C4-2B (cell line): ENCODE results near the gene RGS9.

Experiments used
- ZFX ChIP-seq: fragments of 450-650 bp; IDR thresholded peaks from 2 replicates; pipeline ENCODE4 v1.6.1; 2017
- TF ChIP-seq, protein P1 (sequence below): fragments of 450-650 bp; conservative IDR thresholded peaks from 2 replicates; pipeline ENCODE4 v1.5.1; 2017; ENCODE audit warnings: mild to moderate bottlenecking

DNA sequence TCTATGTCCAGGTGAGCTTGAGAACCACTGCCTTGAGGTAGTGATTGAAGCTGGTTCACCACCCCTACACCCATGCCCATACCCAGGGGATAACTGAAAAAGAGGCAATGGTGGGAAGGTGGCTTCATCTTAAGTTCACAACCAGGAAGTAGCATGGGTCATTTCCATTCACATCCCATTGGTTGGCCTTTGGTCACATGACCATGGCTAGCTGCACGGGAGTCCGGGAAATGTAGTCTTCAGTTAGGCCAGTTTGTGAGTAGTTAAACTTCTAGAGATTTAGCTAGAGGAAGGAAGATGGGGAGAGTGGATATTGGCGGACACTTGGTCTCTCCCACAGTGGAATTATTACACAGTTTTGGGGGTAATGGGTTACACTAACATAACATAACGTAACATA lies 92.9 kb downstream of the RGS9 start:
- TF ChIP-seq, protein P1, sequence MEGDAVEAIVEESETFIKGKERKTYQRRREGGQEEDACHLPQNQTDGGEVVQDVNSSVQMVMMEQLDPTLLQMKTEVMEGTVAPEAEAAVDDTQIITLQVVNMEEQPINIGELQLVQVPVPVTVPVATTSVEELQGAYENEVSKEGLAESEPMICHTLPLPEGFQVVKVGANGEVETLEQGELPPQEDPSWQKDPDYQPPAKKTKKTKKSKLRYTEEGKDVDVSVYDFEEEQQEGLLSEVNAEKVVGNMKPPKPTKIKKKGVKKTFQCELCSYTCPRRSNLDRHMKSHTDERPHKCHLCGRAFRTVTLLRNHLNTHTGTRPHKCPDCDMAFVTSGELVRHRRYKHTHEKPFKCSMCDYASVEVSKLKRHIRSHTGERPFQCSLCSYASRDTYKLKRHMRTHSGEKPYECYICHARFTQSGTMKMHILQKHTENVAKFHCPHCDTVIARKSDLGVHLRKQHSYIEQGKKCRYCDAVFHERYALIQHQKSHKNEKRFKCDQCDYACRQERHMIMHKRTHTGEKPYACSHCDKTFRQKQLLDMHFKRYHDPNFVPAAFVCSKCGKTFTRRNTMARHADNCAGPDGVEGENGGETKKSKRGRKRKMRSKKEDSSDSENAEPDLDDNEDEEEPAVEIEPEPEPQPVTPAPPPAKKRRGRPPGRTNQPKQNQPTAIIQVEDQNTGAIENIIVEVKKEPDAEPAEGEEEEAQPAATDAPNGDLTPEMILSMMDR: no peak
- TF ChIP-seq ZFX: no peak
